ENCODE results near the gene ICA1. TPM values are rescaled to one million over a fixed set of nuclear protein-coding genes. Genes with fewer than 3 reads are reported as not detected.

The ICA1 gene
- total and polyA plus RNA-seq, 2 of the 4 experiments (the other 2 are of a cell fraction): not detected

DNA sequence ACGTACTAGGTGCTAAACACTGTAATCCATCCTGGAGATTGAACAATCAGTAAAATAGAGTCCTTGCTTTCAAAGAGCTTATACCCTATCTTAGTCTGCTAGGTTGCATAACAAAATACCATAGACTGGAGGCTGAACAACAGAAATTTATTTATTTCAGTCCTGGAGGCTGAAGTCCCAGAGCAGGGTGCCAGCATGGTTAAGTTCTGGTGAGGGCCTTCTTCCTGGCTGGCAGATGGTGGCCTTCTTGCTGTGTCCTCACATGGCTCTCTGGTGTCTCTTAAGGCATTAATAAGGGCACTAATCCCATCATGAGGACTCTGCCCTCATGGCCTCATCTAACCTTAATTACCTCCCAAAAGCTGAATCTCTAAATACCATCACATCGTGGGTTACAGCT lies 43.1 kb upstream of the ICA1 start:
- ATAC-seq (ENCODE audit: low read depth): no peak
- POLR2A ChIA-PET (ENCODE audit: unreplicated experiment): no interaction called here
- H3K4me3 ChIP-seq (ENCODE audit: insufficient read depth, low read depth, low read length): no peak overlapping the region

More for the DNA sequence above, 43.1 kb upstream of the ICA1 start:
- Histone ChIP-seq H3K9me1 (ENCODE audit: insufficient read depth, low read length) (no peaks in the 10 kb centered on the region), H3K79me1 (ENCODE audit: low read depth in 1 of 2, low read length in 2 of 2) (no peaks in the 10 kb centered on the region), H3K36me3 (ENCODE audit: control insufficient read depth, insufficient read depth, low read length) (no peaks in the 10 kb centered on the region), H3K4me1 (ENCODE audit: control insufficient read depth, insufficient read depth, low read length) (no peaks in the 10 kb centered on the region), H4K5ac (ENCODE audit: low read depth, low read length) (no peak overlapping the region), H2AFZ (replicated peaks; ENCODE audit: low read length, poor library complexity) (no peak overlapping the region), H3K9ac (ENCODE audit: low read depth, low read length) (no peak overlapping the region), H3K27ac (ENCODE audit: insufficient read depth, low read length) (no peak overlapping the region), H2AK5ac (ENCODE audit: low read depth, low read length) (no peak overlapping the region), H3K4me2 (ENCODE audit: low read depth, low read length) (no peak overlapping the region), H3K27me3 (ENCODE audit: control insufficient read depth, insufficient read depth, low read length) (no peaks in the 10 kb centered on the region), H3K23ac (ENCODE audit: low read depth, low read length) (no peak overlapping the region), H3K56ac (ENCODE audit: extremely low read depth, insufficient read depth, low read length) (no peak overlapping the region), H4K8ac (ENCODE audit: low read depth in 2 of 2, low read length in 2 of 2) (no peak overlapping the region), H3K18ac (ENCODE audit: low read depth, low read length) (no peak overlapping the region), H4K91ac (ENCODE audit: insufficient read depth, low read depth, low read length) (no peak overlapping the region), H2BK15ac (ENCODE audit: low read depth, low read length) (no peak overlapping the region), H4K20me1 (ENCODE audit: insufficient read depth, low read length) (no peaks in the 10 kb centered on the region), H2BK5ac (ENCODE audit: low read depth, low read length, poor library complexity, severe bottlenecking) (no peak overlapping the region), H3K9me3 (ENCODE audit: control insufficient read depth, insufficient read depth, low read length) (peaks cover 6% of the 10 kb centered on the region; the same call in 1 of the 2 replicates), H3K4ac (ENCODE audit: low read depth, low read length) (no peak overlapping the region), H2BK120ac (ENCODE audit: low read depth, low read length) (no peak overlapping the region), H2AK9ac (replicated peaks; ENCODE audit: low read depth, low read length, poor library complexity) (no peak overlapping the region), H3K14ac (replicated peaks; ENCODE audit: low read depth, low read length) (no peak overlapping the region), H2BK20ac (ENCODE audit: low read depth, low read length) (no peak overlapping the region)
- in situ Hi-C loops (cut with MboI; ENCODE audit: low sequenced_read_pairs) (no loop called here), dilution Hi-C loops (cut with HindIII; ENCODE audit: low sequenced_read_pairs, unreplicated experiment) (no loop called here), intact Hi-C loops (cut with micrococcal nuclease) (no loop called here)
- CTCF ChIA-PET: no interaction called here
- TF ChIP-seq BHLHE40 (IDR thresholded peaks at IDR 0.05; ENCODE audit: low read depth, low read length) (no peak), POLR2A (IDR thresholded peaks at IDR 0.05; ENCODE audit: low read depth, low read length) (no peak), MAFK (IDR thresholded peaks at IDR 0.05; ENCODE audit: low read depth, low read length) (no peak), FOS (IDR thresholded peaks at IDR 0.05; ENCODE audit: low read depth, low read length) (no peak), RCOR1 (IDR thresholded peaks at IDR 0.05; ENCODE audit: insufficient replicate concordance, low read length) (no peak), CHD1 (IDR thresholded peaks at IDR 0.05; ENCODE audit: low read depth, low read length) (no peak)
- TF ChIP-seq, protein P1, sequence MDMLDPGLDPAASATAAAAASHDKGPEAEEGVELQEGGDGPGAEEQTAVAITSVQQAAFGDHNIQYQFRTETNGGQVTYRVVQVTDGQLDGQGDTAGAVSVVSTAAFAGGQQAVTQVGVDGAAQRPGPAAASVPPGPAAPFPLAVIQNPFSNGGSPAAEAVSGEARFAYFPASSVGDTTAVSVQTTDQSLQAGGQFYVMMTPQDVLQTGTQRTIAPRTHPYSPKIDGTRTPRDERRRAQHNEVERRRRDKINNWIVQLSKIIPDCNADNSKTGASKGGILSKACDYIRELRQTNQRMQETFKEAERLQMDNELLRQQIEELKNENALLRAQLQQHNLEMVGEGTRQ (IDR thresholded peaks at IDR 0.05; ENCODE audit: low read depth, low read length): no peak
- WGBS, 2 experiments (ENCODE audit: extremely low coverage in 2 of 2, insufficient read length in 1 of 2): no CpG with 5 or more reads among the region's 2 CpGs
- BruUV-seq (replicated peaks): no TSS peak
- no peak for DNase-seq

All from IMR-90 (cell line).